Loucy (cell line): ENCODE data around the gene CD209.

Experiments used
- H2AFZ ChIP-seq: fragments of 200-600 bp; sonication (generic); 2 replicates; pipeline ENCODE4 v1.6.0; 2016; ENCODE audit warnings: antibody characterized with exemption, mild to moderate bottlenecking, low read length, moderate library complexity
- H3F3A ChIP-seq: fragments of 200-600 bp; 2 replicates; pipeline ENCODE4 v1.6.0; 2016; ENCODE audit warnings: antibody characterized with exemption, low read depth, mild to moderate bottlenecking
- H3K27me3 ChIP-seq: fragments of 200-600 bp; sonication (generic); 2 replicates; pipeline ENCODE4 v1.6.1; 2014; ENCODE audit warnings: low read length, mild to moderate bottlenecking; ENCODE audit not compliant: insufficient read depth, poor library complexity, severe bottlenecking
- H3K36me3 ChIP-seq: fragments of 200-600 bp; sonication (generic); 2 replicates; pipeline ENCODE4 v1.6.1; 2016; ENCODE audit warnings: low read length; ENCODE audit not compliant: insufficient read depth
- H3K4me1 ChIP-seq: fragments of 200-600 bp; sonication (generic); 2 replicates; pipeline ENCODE4 v1.5.1; 2014; ENCODE audit warnings: low read length, mild to moderate bottlenecking; ENCODE audit not compliant: insufficient read depth, poor library complexity, severe bottlenecking
- H3K4me2 ChIP-seq: fragments of 200-600 bp; sonication (generic); 2 replicates; pipeline ENCODE4 v1.6.0; 2014; ENCODE audit warnings: antibody characterized with exemption, low read length, low read depth, mild to moderate bottlenecking; ENCODE audit not compliant: poor library complexity, severe bottlenecking
- H3K4me3 ChIP-seq: fragments of 200-600 bp; sonication (generic); 2 replicates; pipeline ENCODE4 v1.5.1; 2014; ENCODE audit warnings: low read length, mild to moderate bottlenecking, mixed read lengths; ENCODE audit not compliant: poor library complexity, severe bottlenecking
- H3K79me2 ChIP-seq: fragments of 200-600 bp; sonication (generic); 2 replicates; pipeline ENCODE4 v1.6.1; 2014; ENCODE audit warnings: low read length; ENCODE audit not compliant: insufficient read depth
- H3K9ac ChIP-seq: fragments of 200-600 bp; sonication (generic); 2 replicates; pipeline ENCODE4 v1.6.0; 2014; ENCODE audit warnings: mild to moderate bottlenecking, low read depth, low read length, moderate library complexity; ENCODE audit not compliant: poor library complexity, severe bottlenecking
- H3K9me2 ChIP-seq: fragments of 200-600 bp; sonication (generic); replicated peaks from 2 replicates; pipeline ENCODE4 v1.6.1; 2016; ENCODE audit warnings: low read depth, low read length, mixed read lengths
- H3K9me3 ChIP-seq: fragments of 200-600 bp; sonication (generic); 2 replicates; pipeline ENCODE4 v1.6.1; 2014; ENCODE audit warnings: mild to moderate bottlenecking, antibody characterized with exemption, low read length, low read depth; ENCODE audit not compliant: insufficient read depth
- H4K20me1 ChIP-seq: fragments of 200-600 bp; sonication (generic); 2 replicates; pipeline ENCODE4 v1.6.0; 2014; ENCODE audit warnings: antibody characterized with exemption, low read length, mild to moderate bottlenecking; ENCODE audit not compliant: insufficient read depth, poor library complexity, severe bottlenecking
- CTCF ChIP-seq: fragments of 200-600 bp; sonication (generic); conservative IDR thresholded peaks from 2 replicates; pipeline ENCODE4 v1.5.1; 2014; ENCODE audit warnings: mild to moderate bottlenecking, antibody characterized with exemption, low read length
- EZH2phosphoT487 ChIP-seq: fragments of 200-600 bp; IDR thresholded peaks from 2 replicates; pipeline ENCODE4 v1.6.1; 2018; ENCODE audit warnings: antibody characterized with exemption, mild to moderate bottlenecking, moderate library complexity, borderline replicate concordance

Gene CD209

GRCh38 chr19:7694499-7694898 is 52.8 kb downstream of the CD209 start:
- Histone ChIP-seq H2AFZ (no peak overlapping the region), H3K4me3 (no peak overlapping the region), H3K9me2 (no peaks in the 10 kb centered on the region), H3F3A (no peaks in the 10 kb centered on the region), H3K27me3 (no peaks in the 10 kb centered on the region), H3K36me3 (no peaks in the 10 kb centered on the region), H3K9me3 (no peaks in the 10 kb centered on the region), H3K4me1 (no peaks in the 10 kb centered on the region), H3K79me2 (no peaks in the 10 kb centered on the region), H3K4me2 (no peak overlapping the region), H3K9ac (no peak overlapping the region), H4K20me1 (no peaks in the 10 kb centered on the region)
- no peak for TF ChIP-seq CTCF
- TF ChIP-seq EZH2phosphoT487, result no peak

- Histone ChIP-seq H3K9me3 (no peaks in the 10 kb centered on the region), H3F3A (no peaks in the 10 kb centered on the region), H3K4me2 (no peak overlapping the region), H3K27me3 (no peaks in the 10 kb centered on the region), H2AFZ (no peak overlapping the region), H3K79me2 (no peaks in the 10 kb centered on the region), H3K4me3 (no peak overlapping the region), H4K20me1 (no peaks in the 10 kb centered on the region), H3K9me2 (no peaks in the 10 kb centered on the region), H3K36me3 (no peaks in the 10 kb centered on the region), H3K9ac (no peak overlapping the region), H3K4me1 (no peaks in the 10 kb centered on the region)
- TF ChIP-seq CTCF, result no peak
- no peak for TF ChIP-seq EZH2phosphoT487
These were observed 54.8 kb downstream of the CD209 start for GRCh38 chr19:7692417-7693088.

- H3K4me2 ChIP-seq, result no peak overlapping the region
- H4K20me1 ChIP-seq, result no peaks in the 10 kb centered on the region
- H2AFZ ChIP-seq, result no peak overlapping the region
- H3K9me3 ChIP-seq, result no peaks in the 10 kb centered on the region
- H3F3A ChIP-seq, result no peaks in the 10 kb centered on the region
- H3K9ac ChIP-seq, result no peak overlapping the region
- no peaks in the 10 kb centered on the region for H3K36me3 ChIP-seq
- no peaks in the 10 kb centered on the region for H3K4me1 ChIP-seq
- TF ChIP-seq CTCF (no peak), EZH2phosphoT487 (no peak)
- no peaks in the 10 kb centered on the region for H3K79me2 ChIP-seq
- H3K9me2 ChIP-seq, result no peaks in the 10 kb centered on the region
- no peaks in the 10 kb centered on the region for H3K27me3 ChIP-seq
- H3K4me3 ChIP-seq, result no peak overlapping the region
These were observed 55.8 kb downstream of the CD209 start for GRCh38 chr19:7691497-7691896.
